Right forelimb (tissue), 1 donor: Measurements from ENCODE around the gene ACSM3.

Experiments used
- DNase-seq: peaks from one replicate; pipeline ENCODE4 v3.0.0-alpha.2; 2018

ACSM3 gene

DNA sequence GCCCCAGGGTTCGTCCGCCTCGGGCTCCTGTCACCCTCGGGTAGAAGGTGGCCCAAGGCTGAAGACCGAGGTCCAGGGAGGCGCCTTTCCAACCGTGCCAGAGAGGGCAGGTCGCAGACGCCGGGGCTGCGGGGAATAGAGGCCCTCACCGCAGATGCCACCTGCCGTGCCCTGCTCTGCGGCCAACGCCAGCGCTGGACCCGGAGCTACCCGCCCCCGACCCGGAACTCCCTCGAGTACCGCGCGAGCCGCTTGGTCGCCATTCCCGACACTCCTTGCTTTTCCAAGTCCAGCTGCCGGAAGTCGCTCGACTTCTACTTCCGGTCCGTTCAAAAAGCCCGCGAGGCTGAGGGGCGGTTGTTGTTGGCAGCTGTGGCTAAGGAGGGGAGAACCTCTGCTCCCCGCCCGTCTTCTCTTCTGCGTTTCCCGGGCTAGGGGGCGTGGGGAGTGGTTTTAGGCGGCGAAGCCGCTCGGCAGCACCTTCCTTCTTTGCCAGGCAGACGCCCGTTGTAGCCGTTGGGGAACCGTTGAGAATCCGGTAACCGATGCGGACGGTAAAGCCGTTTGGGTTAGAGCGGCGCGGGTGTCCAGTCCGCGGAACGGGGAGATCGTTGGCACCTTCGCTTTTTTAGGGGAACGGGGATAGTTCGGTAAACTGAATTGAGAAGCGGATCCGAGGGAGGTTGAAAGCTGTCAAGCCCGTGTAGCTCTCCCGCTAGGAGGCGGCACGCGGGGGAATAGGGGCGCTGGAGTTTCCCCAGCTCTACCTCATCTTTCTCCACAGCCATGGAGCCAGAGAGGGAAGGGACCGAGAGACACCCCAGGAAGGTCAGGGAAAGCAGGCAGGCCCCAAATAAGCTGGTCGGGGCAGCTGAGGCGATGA, 42.6 kb downstream of the ACSM3 start, which contains the start of the genes ERI2 and REXO5:
Gene ERI2, minus strand, starts transcription at position 305 of the 883 bp plus-strand sequence. Its CDS starts 42 bp downstream, at position 263.
Gene REXO5, plus strand, starts transcription at position 360 of the 883 bp plus-strand sequence. Its CDS starts 427 bp downstream, at position 787.
- DNase-seq = peak; percentile 98

DNA sequence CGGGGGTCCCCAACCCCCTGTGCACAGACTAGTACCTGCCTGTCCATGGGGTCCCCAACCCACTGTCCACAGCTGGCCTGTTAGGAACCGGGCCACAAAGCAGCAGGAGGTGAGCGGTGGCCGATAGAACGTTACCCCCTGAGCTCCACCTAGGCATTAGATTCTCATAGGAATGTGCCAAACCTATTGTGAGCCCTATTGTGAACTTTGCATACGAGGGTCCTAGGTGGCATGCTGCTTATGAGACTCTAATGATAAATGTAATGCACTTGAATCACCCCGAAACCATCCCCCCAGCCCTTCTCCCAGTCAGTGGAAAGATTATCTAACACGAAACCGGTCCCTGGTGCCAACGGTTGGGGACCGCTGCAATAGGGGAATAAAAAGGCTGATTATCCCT, 44.0 kb downstream of the ACSM3 start:
- DNase-seq = no peak

DNA sequence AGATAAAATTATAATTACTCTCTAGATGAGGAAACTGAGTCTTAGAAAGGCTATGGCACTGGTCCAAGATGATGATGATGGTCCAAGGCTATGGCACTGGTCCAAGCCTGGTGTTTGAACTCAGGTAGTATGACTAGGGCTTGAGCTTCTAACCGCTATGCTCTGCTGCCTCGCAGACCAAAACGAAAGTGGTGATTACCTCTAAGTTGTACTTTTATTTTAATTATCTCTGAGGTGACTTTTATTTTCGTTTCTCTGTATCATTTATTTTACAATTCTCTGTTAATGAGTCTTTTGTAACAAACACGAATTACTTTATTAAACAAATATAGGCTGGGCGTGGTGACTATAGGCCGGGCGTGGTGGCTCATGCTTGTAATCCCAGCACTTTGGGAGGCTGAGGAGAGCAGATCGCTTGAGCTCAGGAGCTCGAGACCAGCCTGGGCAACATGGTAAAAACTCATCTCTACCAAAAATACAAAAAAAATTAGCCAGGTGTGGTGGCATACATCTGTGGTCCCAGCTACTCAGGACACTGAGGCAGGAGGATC, 48.1 kb downstream of the ACSM3 start:
- no peak for DNase-seq

DNA sequence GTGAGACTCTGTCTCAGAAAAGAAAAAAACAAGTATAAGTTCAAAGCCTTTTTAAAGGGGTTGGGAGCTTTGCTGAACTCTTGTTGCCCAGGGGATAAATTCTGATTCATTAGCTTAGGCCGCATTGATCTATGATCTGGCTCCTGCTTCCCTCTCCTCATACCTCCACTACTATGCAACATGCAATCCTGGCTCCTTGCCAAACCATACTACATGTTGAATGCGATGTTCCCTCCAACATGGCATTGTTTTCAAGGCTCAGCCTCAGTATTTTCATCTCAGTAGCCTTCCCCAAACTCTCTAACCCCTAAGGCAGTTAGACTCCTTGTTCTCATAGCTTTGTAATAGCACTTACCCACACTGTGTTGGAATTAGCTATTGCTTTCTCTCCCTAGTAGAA, 48.7 kb downstream of the ACSM3 start:
- no peak for DNase-seq

DNA sequence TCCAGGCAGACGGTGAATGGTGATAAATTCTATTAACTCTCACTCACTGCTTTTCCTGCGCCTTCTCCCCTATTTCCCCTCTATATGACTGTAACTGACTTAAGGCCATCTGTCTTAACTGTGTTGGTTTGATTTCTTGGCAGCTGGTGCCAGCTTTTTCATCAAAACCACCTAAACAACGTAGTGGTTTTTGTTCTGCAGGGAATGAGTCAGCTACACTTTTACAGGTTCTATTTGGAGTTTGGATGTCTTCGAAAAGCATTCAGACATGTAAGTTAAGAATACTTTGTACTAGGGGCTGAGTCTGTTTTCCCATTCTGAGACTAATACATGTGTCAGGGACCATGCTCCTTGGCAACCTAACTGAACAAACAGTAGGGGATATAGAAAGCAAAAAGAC, 51.0 kb downstream of the ACSM3 start:
- DNase-seq = no peak

DNA sequence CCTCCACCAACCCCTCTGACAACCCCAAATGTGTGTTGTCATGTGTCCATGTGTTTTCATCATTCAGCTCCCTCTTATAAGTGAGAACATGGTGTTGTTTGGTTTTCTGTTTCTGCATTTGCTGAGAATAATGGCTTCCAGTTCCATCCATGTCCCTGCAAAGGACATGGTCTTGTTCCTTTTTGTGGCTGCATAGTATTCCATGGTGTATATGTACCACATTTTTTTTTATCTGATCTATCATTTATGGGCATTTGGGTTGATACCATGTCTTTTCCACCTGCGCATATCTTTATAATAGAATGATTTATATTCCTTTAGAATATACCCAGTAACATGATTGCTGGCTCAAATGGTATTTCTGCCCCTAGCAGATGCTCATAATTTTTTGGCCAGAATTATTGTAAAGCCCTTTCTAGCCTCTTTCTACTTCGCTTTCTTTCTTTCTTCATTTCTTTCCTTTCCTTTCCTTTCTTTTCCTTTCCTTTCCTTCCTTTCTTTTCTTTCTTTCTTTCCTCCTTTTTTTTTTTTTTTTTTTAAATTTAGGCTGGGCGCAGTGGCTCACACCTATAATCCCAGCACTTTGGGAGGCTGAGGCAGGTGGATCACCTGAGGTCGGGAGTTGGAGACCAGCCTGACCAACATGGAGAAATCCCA, 55.2 kb downstream of the ACSM3 start:
- no peak for DNase-seq

DNA sequence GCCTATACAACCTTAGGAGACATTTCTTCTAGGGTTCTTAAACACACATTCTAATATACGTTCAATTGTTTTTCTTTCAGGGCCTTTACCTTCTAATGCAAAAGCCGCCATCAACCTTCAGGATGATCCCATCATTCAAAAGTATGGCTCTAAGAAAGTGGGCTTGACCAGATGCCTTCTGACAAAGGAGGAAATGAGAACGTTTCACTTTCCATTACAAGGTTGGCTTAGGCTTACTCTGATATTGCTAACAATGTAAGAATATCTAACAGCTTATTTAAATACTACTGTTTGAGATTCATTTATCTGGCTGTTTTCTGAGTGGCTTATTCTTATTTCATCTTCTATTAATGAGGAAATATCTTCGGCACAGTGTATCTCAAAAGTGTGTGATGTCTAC, 57.9 kb downstream of the ACSM3 start:
- DNase-seq = no peak

DNA sequence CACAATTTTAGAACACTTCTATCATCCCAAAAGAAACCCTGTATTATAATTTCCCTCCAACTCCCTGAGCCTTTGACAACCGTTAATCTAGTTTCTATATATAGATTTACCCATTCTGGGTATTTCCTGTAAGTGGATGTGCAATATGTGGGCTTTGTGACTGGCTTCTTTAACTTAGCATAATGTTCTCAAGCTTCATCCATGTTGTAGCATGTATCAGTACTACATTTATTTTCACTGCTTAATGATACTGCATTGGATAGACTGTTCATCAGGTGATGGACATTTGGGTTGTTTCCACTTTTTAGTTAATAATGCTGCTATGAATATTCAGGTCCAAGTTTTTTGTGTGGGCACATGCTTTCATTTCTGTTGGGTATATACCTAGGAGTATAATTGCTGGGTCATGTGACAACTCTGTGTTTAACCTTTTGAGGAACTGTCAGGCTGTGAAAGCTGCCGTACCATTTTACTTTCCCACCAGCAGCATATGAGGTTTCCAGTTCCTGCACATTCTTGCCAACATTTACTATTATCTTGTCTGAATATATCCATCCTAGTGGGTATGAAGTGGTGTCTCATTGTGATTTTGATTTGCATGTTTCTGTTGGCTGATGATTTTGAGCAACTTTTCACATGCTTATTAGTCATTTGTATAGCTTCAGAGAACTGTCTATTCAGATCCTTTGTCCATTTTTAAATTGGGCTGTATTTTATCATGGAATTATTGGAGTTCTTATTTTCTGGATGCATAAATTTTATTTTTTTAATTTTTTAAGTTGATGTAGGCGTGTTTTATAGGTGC, 58.9 kb downstream of the ACSM3 start:
- no peak for DNase-seq

DNA sequence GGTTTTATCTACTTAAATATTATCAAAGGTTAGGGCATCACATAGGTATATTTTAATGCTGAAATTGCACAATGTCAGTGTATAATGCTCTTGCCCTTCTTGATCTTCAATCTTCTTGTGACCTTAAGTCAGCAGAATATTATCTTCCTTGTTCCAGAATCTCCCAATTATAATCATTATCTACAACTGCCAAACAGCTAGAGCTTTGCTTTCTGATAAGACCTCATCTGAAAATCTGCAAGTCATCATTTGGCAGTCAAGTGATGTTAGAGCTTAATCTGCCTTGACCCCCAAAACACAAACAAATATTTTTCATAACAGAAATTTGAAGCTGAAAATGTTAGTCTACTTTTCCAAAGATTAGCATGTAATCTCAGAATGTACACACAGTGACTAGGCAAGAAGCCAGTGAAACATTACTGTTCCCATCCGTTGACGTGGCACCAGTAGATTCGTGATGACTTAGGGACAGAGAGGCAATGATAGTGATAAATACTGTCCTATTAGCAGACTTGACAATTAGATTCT, 62.3 kb downstream of the ACSM3 start:
- no peak for DNase-seq

DNA sequence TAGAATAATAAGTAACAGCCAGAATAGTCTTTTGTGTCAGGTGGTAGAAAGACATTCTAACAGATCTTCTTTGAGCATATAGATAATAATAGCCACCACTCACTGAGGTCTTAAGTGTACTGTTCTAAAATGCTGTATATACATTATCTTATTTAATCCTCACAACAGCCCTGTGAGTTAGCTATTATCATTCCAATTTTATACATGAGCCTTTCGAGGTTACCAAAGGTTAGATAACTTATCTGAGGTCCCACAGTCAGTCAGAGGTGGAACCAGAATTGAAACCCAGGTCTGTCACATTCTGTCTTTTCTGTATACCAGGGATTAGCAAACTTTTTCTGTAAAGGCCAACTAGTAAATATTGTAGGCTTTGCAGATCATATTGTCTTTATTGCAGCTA, 65.7 kb downstream of the ACSM3 start:
- no peak for DNase-seq

DNA sequence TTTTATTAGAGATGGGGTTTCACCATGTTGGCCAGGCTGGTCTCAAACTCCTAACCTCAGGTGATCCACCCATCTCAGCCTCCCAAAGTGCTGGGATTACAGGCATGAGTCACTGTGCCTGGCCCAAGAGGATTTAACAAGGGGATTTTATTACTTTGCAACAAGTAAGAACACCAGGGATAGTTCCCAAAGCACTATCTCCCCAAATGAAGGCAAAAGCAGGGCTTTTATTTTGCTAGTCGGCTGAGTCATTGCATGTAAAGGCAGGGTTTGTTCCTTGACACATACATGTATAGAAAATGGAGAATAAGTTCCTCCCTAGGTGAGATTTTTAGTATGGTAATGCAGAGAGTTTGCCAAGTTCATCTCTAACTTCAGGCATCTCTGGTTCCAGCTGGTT, 66.6 kb downstream of the ACSM3 start:
- no peak for DNase-seq

DNA sequence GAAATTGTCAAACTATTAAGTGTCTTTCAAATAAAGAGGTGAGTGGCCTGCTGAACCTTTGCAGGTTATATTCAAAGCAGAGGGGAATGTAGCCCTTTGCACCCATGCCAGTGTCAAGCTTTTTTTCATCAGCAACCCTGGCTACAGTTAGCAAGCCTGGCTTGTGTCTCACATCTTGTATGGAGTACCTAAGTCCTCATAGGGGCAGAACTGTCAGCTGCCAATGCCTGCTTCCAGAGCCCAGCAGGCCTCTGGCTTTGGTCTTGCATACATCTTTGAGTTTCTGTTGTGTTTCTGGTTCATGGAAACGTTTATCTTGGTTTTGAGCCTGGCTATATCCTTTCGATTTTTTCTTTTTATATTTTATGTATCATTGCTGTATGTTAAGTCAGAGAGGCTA, 69.3 kb downstream of the ACSM3 start:
- DNase-seq = no peak

DNA sequence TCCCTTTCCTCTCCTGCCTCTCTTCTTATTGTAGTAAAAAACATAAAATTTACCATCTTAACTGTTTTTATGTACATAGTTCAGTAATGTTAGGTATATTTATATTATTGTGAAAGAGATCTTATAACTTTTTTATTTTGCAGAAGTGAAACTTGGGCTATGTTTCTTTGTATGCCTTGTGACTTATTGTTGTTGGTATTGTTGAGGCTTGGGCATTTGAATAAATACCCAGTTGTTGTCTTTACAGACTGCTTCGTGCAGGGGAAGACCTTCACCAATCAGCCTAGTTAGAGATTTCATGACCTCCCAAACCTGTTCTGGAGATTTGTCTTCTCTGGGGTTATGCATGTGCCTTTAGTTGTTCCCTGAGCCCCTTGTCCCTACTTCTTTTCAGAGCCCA, 74.4 kb downstream of the ACSM3 start:
- no peak for DNase-seq

DNA sequence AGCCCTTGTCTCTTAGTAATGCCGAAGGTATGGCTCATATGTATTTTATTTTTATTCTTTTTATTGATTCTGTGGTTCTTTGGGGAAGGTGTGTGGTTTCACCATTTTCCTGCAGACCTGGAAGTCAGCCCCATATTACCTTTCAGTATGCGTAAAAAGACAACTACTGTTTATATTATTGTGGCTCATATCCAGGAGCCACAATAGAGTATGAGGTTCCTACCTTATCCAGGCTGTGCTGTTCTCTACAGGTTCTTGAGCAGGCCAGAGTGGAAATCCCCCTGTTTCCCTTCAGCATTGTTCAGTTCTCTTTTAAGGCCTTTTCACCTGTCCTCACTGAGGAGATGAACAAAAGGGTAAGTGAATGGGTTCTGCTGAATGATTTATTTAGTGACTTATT, 75.7 kb downstream of the ACSM3 start:
- DNase-seq = no peak

DNA sequence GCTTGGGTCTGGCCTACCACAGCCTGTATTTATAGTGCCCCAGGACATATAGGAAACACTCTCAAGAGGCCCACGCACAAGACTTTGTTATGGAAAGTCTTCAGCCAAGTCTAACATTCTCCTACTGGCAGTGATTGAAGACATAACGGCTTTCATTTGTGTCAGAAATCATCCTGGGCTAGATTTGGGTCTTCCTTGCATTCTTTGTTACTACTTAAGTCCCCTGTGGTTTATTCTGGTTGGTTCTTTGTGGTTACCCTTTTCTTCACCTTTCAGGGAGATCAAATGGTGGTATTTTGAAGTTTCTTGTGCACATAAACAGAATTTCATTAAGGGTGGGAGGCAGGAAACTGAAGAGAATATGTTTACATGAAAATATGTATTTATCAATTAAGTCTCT, 80.2 kb downstream of the ACSM3 start:
- no peak for DNase-seq

DNA sequence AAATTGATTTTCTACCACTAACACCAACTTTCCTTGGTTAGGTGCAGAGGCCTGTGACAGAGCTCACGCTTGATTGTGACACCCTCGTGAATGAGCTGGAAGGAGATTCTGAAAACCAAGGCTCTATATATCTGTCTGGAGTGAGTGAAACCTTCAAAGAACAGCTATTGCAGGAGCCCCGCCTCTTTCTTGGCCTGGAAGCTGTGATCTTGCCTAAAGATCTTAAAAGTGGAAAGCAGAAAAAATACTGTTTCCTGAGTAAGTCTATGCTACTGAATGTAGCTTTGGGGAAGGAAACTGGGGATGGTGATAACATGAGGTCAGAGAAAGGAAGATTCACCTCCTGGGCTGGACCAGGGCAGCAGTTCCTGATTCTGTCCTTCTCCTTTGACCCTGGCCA, 80.8 kb downstream of the ACSM3 start:
- DNase-seq = no peak

DNA sequence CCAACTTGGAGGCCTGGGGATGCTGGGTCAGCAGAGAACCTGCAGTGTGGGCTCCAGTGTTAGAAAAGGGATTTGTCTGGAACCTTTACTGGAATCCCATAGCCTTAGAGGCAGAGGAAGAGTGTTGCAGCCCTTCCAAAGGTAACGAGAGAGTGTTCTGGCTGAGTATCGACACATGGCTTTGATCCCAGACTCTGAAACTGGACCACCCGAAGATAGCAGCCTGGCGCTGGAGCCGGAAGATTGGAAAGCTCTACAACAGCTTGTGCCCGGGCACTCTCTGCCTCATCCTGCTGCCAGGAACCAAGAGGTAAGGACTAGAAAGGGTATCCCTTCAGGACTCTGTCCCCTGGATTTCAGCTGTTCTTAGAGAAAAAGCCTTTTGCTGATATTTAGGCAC, 82.2 kb downstream of the ACSM3 start:
- DNase-seq = no peak

DNA sequence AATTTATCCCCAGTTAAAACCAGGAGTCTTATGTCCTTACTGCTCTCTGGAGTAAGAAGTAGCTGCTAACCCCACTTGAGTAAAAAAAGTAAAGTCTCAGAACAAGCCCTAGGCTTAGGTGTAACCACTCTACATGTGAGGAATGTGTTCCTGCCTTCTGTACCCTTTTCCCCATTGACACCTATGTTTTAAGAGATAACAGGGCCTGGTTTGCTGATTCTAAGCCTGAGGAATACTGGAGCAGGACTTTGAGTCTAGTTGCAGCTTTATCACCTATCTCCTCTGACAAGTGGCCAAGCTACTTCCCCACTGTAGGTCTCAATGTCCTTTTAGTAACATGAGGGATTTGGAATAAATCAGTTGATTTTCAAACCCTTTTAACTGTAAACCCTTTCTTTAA, 82.7 kb downstream of the ACSM3 start:
- DNase-seq = no peak
